Gastrocnemius medialis (tissue), 4 donors: ENCODE results near the gene PXDN.

ENCODE experiments used
- POLR2A ChIP-seq, 2 donors: fragments of 450-650 bp; IDR thresholded peaks; one replicate each; pipeline ENCODE4 v1.6.1; 2017; ENCODE audit warnings: antibody characterized with exemption in 2 of 2, mild to moderate bottlenecking in 2 of 2, moderate library complexity in 2 of 2
- TF ChIP-seq, protein P1 (sequence below), 5 experiments: fragments of 450-650 bp in 3 of 5; fragments of 200-600 bp in 2 of 5; sonication (generic) in 2 of 5; IDR thresholded peaks in 4 of 5; conservative IDR thresholded peaks in 1 of 5; 1 replicate in 4 of 5; 2 replicates in 1 of 5; pipeline ENCODE4 v1.5.1; 2016 to 2019; ENCODE audit warnings: antibody characterized with exemption in 5 of 5, mild to moderate bottlenecking in 3 of 5, moderate library complexity in 3 of 5

DNA sequence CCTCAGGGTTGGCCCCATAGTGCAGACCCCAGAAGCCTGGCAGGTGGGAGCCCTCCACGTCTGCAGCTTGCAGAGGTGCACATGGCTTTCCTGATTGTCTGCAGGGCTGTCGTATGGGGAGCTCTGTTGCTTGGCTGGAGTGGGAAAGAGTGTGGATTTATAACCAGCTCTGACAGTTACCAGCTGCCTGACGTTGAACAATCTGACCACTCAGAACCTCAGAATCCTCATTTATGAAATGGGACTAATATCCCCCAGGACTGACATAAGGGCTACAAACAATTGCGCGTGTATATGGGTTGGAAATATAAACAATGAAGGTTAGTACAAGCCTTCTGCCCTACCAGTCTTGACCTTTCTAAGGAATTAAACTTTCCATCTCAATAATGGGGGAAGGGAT, 13.9 kb upstream of the PXDN start:
- TF ChIP-seq, protein P1, sequence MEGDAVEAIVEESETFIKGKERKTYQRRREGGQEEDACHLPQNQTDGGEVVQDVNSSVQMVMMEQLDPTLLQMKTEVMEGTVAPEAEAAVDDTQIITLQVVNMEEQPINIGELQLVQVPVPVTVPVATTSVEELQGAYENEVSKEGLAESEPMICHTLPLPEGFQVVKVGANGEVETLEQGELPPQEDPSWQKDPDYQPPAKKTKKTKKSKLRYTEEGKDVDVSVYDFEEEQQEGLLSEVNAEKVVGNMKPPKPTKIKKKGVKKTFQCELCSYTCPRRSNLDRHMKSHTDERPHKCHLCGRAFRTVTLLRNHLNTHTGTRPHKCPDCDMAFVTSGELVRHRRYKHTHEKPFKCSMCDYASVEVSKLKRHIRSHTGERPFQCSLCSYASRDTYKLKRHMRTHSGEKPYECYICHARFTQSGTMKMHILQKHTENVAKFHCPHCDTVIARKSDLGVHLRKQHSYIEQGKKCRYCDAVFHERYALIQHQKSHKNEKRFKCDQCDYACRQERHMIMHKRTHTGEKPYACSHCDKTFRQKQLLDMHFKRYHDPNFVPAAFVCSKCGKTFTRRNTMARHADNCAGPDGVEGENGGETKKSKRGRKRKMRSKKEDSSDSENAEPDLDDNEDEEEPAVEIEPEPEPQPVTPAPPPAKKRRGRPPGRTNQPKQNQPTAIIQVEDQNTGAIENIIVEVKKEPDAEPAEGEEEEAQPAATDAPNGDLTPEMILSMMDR (IDR thresholded peaks at IDR 0.05 in 4 of 5, conservative IDR thresholded peaks at IDR 0.05 in 1 of 5) = no peak
- no peak for TF ChIP-seq POLR2A (IDR thresholded peaks at IDR 0.05)
